HTERT RPE-1 (cell line): Measurements from ENCODE around the gene RASA3.

Experiments used
- in situ Hi-C: fragments of 300-500 bp; cut with MboI; formaldehyde crosslinking; loops from 4 replicates; pipeline ENCODE4 v1.14.3; 2020; ENCODE audit warnings: low sequenced_read_pairs

RASA3 gene

DNA sequence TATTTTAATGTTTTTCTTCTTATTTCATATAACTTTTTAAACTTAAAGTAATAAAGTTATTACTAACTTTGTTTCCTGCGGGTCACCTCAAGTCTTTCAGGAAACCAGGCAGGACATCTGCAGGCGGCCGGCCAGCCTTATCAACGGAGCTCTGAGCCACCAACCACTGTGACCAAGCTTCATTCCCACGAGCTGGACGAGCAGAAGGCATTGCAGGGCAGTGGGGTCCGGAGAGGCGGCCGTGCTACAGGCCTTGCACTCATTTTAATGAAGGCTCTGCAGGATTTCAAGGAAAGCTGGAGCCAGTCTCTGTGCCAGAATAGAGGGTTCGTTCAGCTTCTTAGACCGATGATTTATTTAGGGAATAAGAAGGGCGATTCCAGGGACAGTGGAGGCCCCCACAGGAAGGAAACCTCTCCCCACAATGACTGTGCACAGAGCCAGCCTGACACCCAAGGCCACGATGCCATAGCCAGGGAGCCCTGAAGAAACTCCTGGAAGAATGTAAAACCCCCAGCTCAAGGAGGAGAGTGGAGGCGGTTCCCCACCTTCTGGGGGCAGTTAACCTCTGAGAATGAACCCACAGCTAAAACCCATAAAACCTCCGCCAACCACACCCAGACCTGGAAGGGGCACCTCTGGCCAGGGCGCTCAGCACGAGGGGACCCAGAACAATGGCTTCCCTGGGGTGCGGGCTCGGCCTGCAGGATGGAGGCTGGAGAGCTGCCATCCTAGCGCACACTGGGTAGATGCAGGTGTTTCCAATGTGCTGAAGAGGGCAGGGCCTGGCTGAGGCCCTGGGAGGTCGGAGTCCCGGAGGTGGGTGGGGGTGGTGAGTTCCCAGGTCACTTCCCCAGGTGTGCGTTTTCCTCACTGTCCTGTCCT lies 75.0 kb downstream of the RASA3 start:
- in situ Hi-C loops: no loop called here

DNA sequence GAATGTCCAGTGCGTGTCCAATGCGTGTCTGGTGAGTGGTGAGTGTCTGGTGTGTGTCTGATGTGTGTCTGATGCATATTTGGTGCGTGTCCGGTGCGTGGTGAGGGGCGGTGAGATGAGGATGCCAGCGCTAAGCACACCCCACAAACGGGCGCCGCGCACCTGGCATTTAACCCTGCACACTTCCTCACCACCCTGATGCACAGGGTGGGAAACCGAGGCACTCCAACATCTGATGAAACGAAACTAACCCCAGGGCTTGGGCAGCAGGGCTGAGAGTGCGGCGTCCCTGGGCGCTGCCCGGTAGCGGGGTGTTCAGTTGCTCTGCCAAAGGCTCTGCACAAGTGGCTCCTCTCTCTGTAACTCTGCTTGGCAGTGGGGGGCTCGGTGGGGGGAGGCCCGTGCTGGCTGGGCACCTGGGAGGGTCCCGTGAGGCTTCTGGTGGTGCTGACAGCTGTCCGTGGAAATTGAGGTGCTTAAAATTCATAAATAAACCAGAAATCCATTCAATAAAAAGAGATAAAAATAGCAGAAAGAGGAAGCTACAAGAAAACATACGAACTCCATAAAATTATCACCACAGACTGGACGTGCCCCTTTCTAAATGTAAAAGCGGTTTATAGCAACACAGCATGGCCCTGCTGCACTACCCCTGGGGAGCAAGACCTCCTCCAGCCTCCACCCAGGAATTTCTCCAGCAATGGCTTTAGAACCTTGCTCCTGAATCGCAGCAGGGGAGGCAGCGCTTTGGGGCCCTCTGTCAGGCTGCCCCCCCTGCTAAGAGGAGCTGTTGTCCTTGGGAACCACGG lies 76.0 kb downstream of the RASA3 start:
- in situ Hi-C loops: no loop called here

DNA sequence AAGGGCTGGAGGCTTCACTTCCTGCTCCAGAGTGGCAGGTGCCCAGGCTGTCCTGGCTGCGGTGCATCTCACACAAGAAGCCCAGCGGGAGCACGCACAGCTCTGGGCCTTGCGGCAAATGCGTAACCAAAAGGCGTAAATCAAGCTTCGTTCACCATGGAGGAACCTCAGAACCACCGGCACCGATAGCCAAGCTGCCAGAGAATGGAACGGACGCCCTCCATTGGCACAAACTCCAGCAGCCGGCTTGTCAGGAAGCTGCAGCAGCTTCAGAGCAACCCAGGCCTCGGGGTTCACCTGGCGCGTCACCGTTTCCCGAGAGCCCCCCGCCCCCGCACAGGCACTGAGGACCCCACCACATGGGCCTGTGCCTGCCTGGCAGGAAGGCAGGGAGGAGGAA lies 76.7 kb downstream of the RASA3 start:
- in situ Hi-C loops: no loop called here

DNA sequence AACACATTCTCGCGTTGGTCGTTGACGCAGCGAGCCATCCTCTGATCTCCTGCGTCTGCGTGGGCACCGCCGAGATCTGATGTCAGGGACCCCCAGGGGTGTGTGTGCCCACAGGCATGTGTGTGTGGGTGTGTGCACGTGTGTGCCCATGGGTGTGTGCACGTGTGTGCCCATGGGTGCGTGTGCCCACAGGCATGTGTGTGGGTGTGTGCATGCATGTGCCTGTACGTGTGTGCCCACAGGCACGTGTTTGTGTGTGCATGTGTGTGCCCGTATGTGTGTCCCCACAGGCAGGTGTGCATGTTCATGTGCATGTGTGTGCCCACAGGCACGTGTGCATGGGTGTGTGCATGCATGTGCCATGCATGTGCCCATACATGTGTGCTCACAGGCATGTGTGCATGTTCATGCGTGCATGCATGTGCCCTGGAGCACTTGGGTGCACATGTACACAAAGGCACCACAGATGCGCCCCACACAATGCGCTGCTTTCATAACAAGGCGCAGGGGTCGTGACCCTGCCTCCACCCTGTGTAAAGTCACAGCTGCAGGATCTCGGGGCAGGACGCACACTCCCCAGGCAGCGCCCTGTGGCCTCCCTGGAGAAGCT lies 77.5 kb downstream of the RASA3 start:
- in situ Hi-C loops: no loop called here

DNA sequence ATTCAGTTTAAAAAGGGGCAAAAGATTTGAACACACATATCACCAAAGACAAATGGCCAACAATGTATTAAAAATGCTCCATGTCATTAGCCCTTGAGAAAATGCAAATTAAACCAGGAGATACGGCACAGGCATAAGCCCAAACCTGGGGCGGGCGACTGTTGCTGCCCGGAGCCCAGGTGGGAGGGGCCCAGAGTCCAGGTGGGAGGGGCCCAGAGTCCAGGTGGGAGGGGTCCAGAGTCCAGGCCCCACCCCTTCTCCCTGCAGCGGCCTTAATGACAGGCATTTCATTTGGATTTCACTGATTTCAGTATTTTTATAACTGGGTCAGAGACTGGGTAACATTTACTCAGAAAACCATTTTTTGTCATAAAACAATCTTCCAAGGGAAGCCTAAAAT lies 78.2 kb downstream of the RASA3 start:
- in situ Hi-C loops: no loop called here

DNA sequence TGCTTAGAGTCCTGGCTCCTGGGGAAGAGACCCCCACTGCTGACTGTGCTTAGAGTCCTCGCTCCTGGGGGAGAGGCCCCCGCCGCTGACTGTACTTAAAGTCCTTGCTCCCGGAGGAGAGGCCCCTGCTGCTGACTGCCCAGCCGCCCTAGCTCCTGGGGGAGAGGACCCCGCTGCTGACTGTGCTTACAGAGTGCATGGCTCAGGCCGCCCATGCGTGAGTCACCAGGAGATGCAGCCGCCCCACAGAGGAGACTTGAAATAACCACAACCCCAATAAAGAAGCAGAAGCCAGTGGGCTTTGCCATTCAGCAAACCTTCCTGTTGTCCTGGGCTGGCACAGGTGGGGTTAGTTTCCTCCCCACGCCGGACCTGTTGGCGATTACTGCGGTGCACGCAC lies 79.4 kb downstream of the RASA3 start:
- in situ Hi-C loops: no loop called here

DNA sequence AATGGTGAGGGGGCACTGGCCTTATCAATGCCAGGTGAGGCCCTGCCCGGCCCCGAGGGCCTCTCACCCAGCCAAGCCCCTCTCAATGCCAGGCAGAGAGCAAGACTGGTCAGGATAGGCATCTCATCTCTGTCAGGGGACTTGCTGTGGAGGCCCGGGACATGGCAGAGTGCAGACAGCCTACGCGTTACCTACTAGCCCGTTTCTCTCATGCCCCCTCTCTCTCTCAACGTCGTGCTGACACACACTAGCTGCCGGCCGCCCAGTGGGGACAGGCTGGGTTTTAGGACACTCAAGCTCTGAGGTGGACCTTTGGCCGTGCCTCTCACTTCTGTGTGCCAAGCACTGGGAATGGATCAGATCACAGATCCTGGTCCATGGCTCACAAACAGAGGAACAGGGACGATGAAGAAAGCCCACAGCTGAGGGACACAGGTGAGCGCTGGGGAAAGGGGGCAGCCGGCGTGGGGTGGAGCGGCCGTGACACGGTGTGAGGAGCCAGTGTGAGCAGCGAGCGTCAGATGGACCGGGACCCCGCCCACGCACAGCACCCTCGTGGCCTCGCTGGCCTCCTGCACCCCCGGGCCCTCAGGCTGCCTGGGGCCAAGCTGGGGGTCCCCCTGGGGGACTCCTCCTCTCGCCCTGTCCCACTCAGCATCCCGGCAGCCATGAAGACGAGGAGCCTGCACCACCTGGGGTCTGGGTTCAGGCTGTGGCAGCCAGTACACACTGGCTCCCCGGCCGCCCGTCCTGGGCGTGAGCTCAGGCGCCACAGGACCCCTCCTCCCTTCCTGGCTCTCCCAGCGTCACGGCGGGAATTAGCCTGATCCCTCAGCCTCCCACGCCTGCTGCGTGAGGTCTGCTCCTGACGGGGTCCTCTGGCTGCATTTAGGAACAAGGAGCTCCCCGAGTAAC lies 81.6 kb downstream of the RASA3 start:
- in situ Hi-C loops: no loop called here

DNA sequence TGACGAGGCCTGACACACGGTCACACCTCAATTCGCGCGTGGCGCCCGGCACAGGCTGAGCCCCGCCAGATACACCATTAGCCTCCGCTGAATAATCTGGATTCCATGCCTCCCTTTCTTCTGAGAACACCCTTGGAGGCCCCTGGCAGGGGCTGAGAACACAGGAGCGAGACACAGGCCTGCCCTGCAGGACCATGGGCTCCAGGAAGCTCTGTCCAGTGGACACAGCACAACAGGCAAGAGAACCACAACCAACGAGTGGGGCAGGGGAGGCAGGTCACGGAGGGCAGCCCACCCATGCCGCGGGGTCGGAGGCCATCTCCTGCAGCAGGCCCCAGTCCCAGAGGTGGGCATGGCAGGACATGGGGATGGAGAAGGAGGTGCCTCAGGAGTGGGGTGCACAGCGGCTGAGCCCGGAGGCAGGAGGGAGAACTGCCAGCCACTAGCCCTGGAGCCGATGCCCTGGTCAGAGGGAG lies 82.8 kb downstream of the RASA3 start:
- in situ Hi-C loops: no loop called here

DNA sequence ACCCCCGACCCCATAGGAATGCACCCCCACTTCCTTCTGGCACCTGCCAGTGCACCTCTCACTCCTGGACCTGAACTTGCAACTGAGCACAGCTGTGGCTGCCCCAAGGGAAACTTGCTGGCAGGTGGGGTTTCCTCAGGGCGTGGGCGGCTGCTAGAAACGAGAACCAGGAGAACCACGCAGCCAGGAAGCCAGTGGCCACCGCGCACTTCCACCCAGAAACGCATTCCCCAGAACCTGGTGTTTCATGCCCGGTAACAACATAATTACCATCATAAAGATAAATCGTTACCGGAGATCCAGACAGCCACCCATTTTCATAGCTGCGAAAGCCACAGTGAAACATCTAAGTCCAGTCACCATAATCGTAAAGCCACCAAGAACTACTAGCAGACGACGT lies 83.4 kb downstream of the RASA3 start:
- in situ Hi-C loops: no loop called here

DNA sequence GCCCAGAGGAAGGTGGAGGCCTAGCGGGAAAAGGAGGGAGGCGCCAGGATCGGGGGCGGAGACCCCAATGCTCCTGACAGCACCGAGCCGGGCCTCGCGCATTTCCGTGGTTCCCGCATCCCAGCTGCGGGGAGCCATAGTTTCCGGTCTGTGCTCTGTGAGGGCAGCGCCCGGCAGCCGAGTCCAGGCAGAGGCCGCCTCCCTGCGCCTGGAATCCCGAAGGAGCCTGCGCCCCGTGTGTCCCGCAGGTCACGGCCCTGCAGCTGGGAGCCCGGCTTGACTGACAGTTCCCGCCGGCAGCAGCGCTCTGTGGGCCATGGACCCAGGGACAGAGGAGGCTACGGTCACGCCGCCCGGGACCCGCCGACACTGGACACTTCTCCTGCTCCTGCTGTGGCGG lies 84.0 kb downstream of the RASA3 start:
- in situ Hi-C loops: no loop called here

DNA sequence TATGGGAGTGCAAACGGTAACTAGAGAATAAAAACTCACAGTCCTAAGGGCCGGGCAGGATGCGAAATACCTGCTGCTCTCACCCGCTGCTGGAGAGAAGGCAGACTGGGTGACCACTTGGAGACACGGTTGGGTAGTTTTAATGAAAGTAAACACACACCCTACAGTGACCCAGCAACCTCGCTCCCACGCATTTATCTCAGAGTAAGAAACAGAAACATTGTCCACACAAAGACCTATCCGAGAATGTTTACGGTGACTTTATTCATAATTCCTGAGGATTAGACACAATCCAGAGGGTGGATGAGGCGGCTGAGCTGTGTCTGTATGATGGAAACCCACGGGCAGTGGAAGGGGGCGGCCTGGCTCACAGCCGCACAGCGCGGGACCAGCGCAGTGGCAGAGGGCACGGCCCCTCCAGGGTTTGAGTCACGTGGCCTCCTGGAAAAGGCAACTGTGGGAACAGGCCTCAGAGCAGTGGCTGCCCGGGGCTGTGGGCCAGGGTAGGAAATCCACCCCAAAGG lies 85.0 kb downstream of the RASA3 start:
- in situ Hi-C loops: no loop called here

DNA sequence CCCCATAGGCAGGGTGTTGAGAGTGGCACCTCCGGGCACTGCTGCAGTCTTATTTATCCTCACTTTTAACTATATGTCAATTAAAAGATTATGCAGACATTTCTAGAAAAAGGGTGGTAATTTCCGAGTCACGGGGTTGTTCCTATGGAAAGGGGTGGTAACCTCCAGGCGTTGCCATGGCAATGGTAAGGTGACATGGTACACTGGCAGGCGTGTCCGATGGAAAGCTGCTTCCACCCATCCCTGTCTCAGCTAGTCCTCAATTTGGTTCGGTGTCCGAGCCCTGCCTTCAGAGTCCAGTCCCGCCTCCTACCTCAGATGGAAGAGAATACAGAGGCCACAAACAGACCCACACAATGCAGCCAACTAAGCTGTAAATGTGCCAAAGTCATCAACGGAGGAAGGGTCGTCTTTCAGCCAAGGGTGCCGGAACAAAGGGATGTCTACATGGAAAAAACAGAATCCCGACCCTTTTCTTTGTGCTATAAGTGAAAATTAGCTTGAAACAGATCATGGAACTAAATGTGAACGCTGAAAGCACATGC lies 85.9 kb downstream of the RASA3 start:
- in situ Hi-C loops: no loop called here

DNA sequence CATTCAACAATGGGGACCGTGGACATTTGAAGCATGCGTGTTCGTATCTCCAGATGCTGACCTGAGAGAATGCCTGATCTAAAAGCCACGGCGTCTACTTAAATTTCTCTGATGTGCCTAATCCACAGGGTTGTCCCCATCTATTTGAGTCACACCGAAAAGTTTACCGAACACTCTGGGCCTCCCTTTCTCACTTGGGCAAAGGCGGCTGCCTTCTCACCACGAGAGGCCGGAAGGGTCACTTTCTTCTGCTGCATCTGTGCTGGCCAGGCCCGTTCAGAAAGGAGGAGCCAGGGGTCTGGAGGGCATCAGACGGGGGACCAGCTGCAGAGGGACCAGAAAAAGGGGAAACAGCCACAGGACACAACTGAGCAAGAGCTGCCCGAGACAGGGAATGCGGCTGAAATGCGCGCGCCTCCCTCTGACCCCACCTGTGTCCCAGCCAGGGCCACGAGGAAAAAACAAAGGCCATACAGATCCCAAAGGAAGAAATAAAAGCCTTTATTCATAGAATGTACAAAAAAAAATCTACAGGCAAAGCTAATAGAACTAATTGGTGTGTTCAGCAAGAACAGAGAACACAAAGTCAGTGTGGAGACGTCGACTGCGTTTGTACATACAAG lies 87.2 kb downstream of the RASA3 start:
- in situ Hi-C loops: no loop called here

DNA sequence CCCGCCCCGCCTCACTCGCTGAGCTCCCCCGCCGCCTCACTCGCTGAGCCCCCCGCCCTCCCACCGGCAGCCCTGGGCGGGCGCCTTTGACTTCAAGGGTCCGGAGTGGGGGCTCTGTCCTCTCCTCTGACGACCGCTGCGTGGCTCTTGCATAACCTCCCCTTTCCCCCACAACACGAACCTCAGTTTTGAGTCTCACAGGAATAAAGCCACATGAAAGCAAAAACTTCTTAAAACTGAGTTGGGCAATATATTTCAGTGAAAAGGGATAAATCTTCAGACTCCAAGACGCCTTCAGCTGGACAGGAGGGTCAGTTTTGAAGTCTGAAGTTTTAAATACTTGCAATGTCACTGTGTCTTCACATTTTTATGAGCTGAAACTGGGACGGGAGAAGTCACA lies 87.9 kb downstream of the RASA3 start:
- in situ Hi-C loops: no loop called here

DNA sequence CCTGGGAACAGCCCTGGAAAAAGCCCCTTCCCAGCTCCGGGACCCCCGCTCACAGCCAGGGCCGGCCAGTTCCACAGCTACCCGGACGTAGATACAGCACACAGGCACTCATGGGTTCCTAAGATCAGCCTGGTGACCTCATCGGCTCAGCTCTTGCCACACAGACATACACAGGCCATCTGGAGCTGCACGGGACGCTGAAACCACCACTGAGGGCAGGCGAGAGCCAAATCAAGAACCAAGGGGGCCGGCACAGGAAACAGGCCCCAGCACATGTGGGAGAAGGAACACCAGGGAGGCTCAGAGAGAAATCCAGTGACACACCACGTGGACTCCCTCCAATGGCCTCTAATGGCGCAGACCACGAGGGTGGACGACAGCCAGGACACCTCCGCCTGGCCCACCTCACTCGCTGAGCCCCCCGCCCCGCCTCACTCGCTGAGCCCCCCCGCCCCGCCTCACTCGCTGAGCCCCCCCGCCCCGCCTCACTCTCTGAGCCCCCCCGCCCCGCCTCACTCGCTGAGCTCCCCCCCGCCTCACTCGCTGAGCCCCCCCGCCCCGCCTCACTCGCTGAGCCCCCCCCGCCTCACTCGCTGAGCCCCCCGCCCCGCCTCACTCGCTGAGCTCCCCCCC lies 88.9 kb downstream of the RASA3 start:
- in situ Hi-C loops: no loop called here

DNA sequence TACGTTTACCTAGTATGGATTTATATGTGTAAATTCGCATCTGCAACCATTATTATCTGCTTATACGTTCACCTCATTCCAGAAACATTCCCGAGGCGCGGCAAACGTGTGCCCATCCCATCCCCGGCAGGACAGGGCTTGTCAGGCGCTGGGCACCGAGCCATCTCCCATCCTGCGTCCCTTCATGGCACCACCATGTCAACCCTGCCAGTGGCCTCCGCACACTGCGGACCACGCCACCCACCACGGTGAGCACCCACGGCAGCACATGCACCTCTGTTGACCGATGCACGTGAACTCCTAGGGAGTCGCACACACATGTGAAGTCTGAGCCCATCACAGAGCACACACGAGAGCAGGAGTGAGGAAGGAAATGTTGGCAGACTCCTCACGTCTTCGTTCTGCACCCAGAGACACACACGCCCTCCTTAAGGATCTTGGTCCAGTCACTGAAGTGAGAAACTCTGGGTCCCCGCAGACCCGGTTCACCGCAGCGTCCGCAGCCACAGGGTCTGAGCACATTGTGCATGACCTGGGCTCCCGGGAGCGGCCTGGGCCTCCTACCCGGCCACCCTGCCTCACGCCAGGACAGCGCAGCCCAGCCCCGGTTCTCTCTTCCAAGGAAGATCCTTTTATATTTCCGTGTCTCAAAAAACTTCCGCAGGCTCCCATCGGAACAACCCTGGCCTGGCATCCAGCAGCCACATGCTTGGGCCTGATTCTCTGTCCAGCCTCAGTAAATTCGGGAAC lies 90.2 kb downstream of the RASA3 start:
- in situ Hi-C loops: no loop called here

DNA sequence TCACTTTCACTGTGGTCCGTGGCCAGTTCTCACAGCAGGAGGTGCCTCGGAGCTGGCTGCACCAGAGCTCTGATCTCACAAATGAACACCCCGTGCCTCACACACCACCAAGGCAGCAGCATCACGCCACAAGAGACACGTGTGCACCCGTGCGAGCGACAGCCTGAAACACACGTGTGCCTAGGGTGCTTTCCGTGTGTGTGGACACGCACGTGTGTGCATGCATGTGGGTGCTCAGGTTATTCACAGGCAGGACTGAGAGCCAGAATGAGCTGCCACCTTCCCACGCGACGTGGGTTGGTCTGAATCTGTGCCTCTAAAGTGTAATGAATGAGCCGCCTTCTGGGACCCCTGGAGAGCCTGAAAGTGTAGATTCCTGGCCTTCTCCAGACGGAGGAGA lies 90.9 kb downstream of the RASA3 start:
- in situ Hi-C loops: no loop called here

DNA sequence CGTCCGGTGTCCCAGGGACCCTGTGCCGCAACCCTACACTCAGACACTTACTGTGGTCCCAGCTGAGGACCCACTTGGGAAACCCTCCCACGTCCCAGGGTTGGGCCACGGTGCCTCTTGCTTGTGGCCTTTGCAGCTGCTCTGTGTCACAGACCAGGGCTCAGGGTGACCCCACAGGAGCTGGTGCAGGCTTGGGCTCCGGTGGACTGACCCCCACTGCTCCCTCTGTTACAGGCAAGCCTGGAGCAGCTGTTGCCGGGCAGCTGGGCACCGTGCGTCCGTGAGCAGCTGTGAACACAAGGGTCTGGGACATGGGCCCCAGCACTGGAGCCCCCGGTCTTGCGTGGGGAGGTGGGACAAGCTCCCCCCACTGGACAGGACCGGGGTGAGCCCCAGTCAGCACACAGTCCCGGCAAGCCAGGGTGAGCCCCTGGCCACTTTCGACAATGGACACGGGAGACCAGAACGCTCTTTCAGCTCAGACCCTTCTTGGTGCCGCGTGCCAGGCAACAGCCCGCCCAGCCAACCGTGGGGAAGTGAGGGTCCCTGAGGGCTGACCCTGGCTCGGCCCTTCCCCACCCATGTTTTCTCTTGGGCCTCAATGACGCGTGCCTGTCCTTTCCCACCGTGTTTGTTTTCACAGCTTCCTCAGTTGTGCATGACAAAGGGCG lies 92.8 kb downstream of the RASA3 start:
- in situ Hi-C loops: no loop called here
